Measurements from ENCODE around the gene ABR. TPM values are rescaled to one million over a fixed set of nuclear protein-coding genes. Genes with fewer than 3 reads are reported as not detected.

The ABR gene
- total and polyA plus RNA-seq, 12 donors, result 5.3 to 152 (median 105) TPM

DNA sequence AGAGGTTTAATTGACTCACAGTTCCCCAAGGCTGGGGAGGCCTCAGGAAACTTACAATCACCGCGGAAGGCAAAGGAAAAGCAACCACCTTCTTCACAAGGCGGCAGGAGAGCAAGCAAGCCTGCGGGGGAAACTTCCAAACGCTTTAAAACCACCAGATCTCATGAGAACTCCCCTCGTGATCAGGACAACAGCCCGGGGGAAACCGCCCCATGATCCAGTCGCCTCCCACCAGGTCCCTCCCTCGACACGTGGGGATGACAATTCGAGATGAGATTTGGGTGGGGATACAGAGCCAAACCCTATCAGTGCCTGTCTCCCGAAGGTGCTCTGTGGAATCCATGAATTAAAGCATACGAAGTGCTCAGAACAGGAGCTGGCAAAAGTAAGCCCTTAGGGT, 43.9 kb upstream of the ABR start:
- whole genome bisulfite sequencing, 4 donors, result 85 to 92% (median 87%) methylated on average over 6 to 14 of the region's 14 CpGs
- peaks cover 19% of the 10 kb centered on the region for H3K27me3 ChIP-seq

DNA sequence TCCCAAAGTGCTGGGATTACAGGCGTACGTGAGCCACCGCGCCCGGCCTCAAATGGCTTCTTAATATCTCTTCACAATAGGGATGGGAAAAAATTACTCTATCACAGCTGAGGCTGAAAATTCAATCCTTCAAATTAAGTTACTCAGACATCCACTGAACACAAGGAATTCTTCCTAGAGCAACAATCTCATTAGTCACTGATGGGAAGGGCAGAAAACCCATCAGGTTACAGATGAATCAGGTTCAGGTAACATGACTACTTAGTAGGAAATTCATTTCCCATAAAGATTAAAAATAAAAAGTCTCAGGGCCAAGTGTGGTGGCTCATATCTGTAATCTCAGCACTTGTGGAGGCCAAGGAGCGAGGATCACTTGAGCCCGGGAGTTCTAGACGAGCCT, 42.5 kb upstream of the ABR start:
- WGBS, 4 donors, result 86 to 93% (median 92%) methylated on average over 8 of the region's 8 CpGs
- Histone ChIP-seq H3K9me3 (replicated peaks in 1 of 3) (no peaks in the 10 kb centered on the region), H3K36me3 (replicated peaks in 1 of 2) (no peaks in the 10 kb centered on the region), H3K27ac (no peak overlapping the region), H3K27me3 (peaks cover 9% of the 10 kb centered on the region), H3K4me3 (no peak overlapping the region), H3K4me1 (replicated peaks in 1 of 2) (no peaks in the 10 kb centered on the region)
- TF ChIP-seq POLR2A (IDR thresholded peaks at IDR 0.05), result no peak
- intact Hi-C loops (cut with DNase I), result no loop called here
- no peak for DNase-seq

More for the DNA sequence above, 43.9 kb upstream of the ABR start:
- Histone ChIP-seq H3K4me1 (replicated peaks in 1 of 2) (peaks cover 0 to 5% of the 10 kb centered on the region in 2 donors), H3K27ac (no peak overlapping the region), H3K4me3 (no peak overlapping the region), H3K9me3 (replicated peaks in 1 of 3) (no peaks in the 10 kb centered on the region), H3K36me3 (replicated peaks in 1 of 2) (no peaks in the 10 kb centered on the region)
- intact Hi-C loops (cut with DNase I), result no loop called here
- no peak for DNase-seq
- no peak for TF ChIP-seq POLR2A (IDR thresholded peaks at IDR 0.05)
- no peak for TF ChIP-seq CTCF (IDR thresholded peaks at IDR 0.05)

GRCh38 chr17:1221209-1221608, 41.4 kb upstream of the ABR start:
- 75 to 87% (median 83%) methylated on average over 7 of the region's 7 CpGs for WGBS, 4 donors
- no peak for TF ChIP-seq POLR2A (IDR thresholded peaks at IDR 0.05)
- TF ChIP-seq CTCF (IDR thresholded peaks at IDR 0.05), result no peak

GRCh38 chr17:1220346-1220745, 40.6 kb upstream of the ABR start:
- no peak for DNase-seq
- Histone ChIP-seq H3K27ac (no peak overlapping the region), H3K27me3 (peaks cover 6% of the 10 kb centered on the region), H3K36me3 (replicated peaks in 1 of 2) (no peaks in the 10 kb centered on the region), H3K4me1 (replicated peaks in 1 of 2) (no peaks in the 10 kb centered on the region), H3K9me3 (replicated peaks in 1 of 3) (no peaks in the 10 kb centered on the region), H3K4me3 (no peak overlapping the region)
- 60 to 72% (median 70%) methylated on average over 10 to 14 of the region's 14 CpGs for WGBS, 4 donors
- intact Hi-C loops (cut with DNase I), result no loop called here
- TF ChIP-seq CTCF (IDR thresholded peaks at IDR 0.05) (no peak), POLR2A (IDR thresholded peaks at IDR 0.05) (no peak)

More at GRCh38 chr17:1221209-1221608, 41.4 kb upstream of the ABR start:
- Histone ChIP-seq H3K27me3 (peaks cover 8% of the 10 kb centered on the region), H3K4me3 (no peak overlapping the region), H3K9me3 (replicated peaks in 1 of 3) (no peaks in the 10 kb centered on the region), H3K4me1 (replicated peaks in 1 of 2) (no peaks in the 10 kb centered on the region), H3K27ac (no peak overlapping the region), H3K36me3 (replicated peaks in 1 of 2) (no peaks in the 10 kb centered on the region)
- no peak for DNase-seq
- intact Hi-C loops (cut with DNase I), result no loop called here

DNA sequence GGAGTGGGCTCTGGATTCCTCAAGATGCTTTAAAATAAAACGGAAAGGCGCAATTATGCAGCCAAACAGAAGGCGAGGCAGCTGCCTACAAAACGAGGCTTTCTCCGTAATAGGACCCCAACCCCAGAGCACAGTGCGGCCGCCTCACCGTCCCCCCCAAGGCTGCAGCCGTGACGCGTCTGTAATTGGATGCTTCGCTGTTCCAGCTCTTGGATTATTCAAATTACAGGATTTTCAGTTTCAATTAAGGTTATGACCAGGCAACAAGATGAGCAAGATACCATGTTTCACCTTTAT, 37.3 kb upstream of the ABR start:
- H3K27ac ChIP-seq, result no peak overlapping the region
- intact Hi-C loops (cut with DNase I), result no loop called here
- no peaks in the 10 kb centered on the region for H3K9me3 ChIP-seq (replicated peaks in 1 of 3)
- no peak for DNase-seq
- no peaks in the 10 kb centered on the region for H3K4me1 ChIP-seq (replicated peaks in 1 of 2)
- H3K36me3 ChIP-seq (replicated peaks in 1 of 2), result no peaks in the 10 kb centered on the region
- H3K27me3 ChIP-seq, result peaks cover 6% of the 10 kb centered on the region
- TF ChIP-seq POLR2A (IDR thresholded peaks at IDR 0.05) (no peak), CTCF (IDR thresholded peaks at IDR 0.05) (no peak)
- WGBS, 4 donors, result 71 to 83% (median 73%) methylated on average over 12 of the region's 12 CpGs
- no peak overlapping the region for H3K4me3 ChIP-seq

Measured in adrenal gland (tissue), 12 donors.